ENCODE results near the gene LYSMD4.

LYSMD4 gene

DNA sequence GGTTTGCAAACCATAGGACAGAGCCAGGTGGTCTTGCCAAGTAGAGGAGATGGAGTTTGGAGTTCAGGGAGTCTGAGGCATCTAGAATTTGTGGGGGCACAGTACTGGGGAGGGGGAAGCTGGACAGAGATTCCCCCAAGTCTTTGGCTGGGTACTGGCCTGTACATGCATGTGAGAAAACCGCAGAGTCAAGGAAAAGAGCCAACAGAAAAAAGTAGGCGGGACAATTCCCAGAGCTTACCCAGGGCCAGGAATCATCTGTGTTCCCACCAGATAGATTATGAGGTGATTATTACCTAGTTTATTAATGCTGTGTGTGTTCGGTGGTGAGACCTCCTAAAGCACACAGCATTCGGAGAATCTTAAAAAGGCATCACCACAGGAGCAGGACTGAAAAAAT lies 11.3 kb downstream of the LYSMD4 start:
- Mint-ChIP-seq H3K36me3 (ENCODE audit: low read depth) (no peaks in the 10 kb centered on the region), H3K4me3 (no peak overlapping the region), H3K27me3 (no peaks in the 10 kb centered on the region), H3K4me1 (peaks cover 43% of the 10 kb centered on the region), H3K27ac (no peak overlapping the region), H3K9me3 (no peaks in the 10 kb centered on the region)
- DNase-seq: no peak
- ATAC-seq: no peak

DNA sequence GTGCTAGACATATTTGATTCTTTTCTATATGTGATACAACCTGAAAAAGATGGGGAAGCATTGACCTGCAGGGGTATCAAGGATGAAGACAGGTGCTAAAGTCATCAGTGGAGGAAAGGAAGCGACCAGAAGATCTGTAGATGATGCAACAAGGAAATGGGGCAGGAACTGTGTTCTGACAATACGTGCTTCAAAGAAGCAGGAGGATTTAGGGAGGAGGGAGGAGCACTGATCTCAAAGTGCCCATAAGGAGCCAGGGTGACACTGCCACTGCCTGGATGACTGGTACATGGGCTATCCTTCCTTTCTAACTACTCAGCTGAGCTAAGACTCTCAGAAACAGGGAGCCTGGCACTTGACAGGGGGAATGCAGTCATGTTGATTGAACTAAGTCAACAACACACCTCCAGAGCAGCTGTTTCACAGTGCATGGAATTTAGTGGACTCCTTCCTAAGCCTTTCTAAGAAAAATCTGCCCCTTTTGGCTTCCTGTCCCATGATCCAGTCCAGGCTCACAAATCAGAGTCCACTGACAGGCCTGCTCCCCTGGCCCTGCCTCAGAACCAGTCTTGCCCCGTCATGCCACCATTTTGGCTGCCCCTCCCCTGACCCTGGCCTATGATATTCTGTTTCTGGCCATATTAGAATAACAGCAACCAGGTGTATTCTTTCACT lies 12.0 kb downstream of the LYSMD4 start:
- no peak for ATAC-seq
- H3K9me3 Mint-ChIP-seq: no peaks in the 10 kb centered on the region
- H3K4me3 Mint-ChIP-seq: peak overlapping the region; percentile 30

DNA sequence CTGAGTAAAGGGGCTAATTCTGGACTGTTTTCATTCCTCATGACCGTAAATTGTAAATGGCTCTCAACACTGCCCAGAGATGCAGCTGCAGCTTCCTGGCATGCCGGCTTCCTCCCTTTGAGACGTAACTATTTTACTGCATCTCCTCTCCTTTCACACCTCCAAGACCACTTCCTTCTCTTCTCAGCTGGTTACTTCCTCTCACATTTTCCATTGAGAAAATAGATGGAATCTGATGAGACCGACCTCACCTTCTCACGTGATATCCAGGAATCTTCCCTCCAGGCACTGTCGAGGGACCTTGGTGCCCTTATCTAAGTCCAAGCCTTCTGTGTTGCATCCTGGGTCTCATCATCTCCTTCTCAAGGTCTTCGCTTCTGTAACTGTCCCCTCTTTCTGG lies 12.7 kb downstream of the LYSMD4 start:
- peaks cover 43% of the 10 kb centered on the region for H3K4me1 Mint-ChIP-seq
- H3K9me3 Mint-ChIP-seq: no peaks in the 10 kb centered on the region
- H3K27me3 Mint-ChIP-seq: no peaks in the 10 kb centered on the region
- H3K27ac Mint-ChIP-seq: peak overlapping the region; percentile 72
- peaks cover under 1% of the 10 kb centered on the region for H3K36me3 Mint-ChIP-seq (ENCODE audit: low read depth)
- peak; percentile 40 for ATAC-seq
- DNase-seq: no peak
- peak overlapping the region; percentile 30 for H3K4me3 Mint-ChIP-seq

More for the DNA sequence above, 12.0 kb downstream of the LYSMD4 start:
- no peak for DNase-seq
- peak overlapping the region; percentile 72 for H3K27ac Mint-ChIP-seq
- H3K4me1 Mint-ChIP-seq: peaks cover 43% of the 10 kb centered on the region
- no peaks in the 10 kb centered on the region for H3K36me3 Mint-ChIP-seq (ENCODE audit: low read depth)
- no peaks in the 10 kb centered on the region for H3K27me3 Mint-ChIP-seq

DNA sequence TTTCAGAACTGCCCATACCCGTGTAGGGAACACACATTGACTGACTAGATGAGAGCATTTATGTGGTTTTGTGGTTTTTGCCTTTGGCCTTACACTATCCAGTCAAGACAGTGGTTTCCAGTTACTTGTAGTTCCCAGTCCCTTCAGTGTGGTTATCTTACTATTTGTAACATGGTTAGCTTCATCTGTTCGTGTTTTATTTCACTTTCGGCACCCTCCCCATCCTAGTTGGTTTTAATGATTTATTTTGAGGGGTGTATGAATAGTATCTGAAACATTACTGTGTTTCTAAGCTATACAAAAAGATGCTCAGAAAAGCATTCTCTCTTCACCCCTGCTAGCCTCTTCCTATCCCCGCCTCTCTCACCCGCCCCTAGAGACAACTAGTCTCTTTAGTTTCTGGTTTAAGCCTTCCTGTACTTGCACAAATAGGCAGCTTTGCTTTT lies 14.1 kb downstream of the LYSMD4 start:
- no peak for DNase-seq
- Mint-ChIP-seq H3K9me3 (no peaks in the 10 kb centered on the region), H3K36me3 (ENCODE audit: low read depth) (peaks cover 6% of the 10 kb centered on the region), H3K27ac (peak overlapping the region; percentile 23), H3K4me1 (peaks cover 43% of the 10 kb centered on the region), H3K4me3 (no peak overlapping the region), H3K27me3 (no peaks in the 10 kb centered on the region)
- ATAC-seq: peak; percentile 70

DNA sequence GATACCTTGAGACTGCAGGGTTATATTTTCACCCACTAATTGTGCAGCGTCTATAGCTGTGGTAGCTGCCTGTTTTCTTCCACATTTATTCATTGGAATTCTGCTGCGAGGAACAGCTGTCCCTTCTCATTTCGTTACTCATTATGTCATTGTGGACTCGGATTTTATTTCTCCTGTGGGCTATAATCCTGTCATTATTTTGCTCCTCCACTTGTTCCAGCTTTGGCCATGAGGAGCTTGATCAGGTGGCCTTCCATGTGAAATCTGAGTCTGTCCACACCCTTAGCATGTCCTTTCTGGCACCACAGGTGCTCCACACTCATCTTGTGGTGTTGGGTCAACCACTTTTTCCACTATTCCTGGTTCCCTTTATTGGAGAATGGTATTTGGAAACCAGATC lies 14.8 kb downstream of the LYSMD4 start:
- Mint-ChIP-seq H3K4me3 (no peak overlapping the region), H3K9me3 (no peaks in the 10 kb centered on the region), H3K36me3 (ENCODE audit: low read depth) (peaks cover 6% of the 10 kb centered on the region), H3K27me3 (no peaks in the 10 kb centered on the region), H3K4me1 (peaks cover 43% of the 10 kb centered on the region), H3K27ac (no peak overlapping the region)
- DNase-seq: no peak
- no peak for ATAC-seq

DNA sequence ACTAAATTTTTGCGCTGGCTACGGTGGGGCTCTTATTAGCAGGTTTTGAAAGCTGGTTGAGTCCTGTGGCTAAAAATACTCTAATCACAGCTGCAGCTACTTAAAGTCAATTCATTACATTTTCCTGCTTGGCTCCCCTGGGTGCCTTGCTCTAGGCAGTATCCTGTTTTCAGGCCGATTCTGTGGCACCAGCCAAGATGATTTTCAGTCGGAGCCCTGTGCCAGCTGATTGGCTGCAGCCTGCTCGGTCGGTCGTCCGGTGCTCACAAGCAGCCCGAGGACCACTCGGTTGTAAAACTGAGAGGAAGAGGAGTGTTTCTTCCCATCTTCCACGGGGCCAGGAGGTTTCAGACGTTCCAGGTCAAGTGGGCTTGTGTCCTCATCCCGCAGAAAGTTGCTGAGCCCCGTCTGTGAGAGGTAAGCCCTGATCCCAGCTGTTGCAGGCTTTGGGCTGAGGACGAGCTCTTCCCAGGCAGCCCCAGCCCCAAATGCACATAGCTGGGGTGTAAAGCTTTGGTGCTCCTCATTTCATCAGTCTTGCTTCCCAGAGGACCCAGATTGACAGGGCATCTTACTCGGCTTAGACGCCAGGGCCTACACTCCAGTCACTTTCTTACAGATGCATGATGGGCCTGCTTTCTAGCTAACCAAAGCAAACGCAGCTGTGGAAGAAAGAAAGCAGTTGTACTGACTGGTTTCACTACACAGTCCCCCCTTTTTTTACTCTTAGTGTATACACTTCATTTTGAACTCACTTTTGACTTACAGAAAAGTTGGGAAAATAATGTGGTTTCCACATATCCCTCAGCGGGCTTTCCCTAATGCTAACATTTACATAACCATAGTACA lies 15.9 kb downstream of the LYSMD4 start:
- H3K4me1 Mint-ChIP-seq: peaks cover 46% of the 10 kb centered on the region
- ATAC-seq: peak; percentile 30
- DNase-seq: no peak
- no peaks in the 10 kb centered on the region for H3K27me3 Mint-ChIP-seq
- peaks cover 6% of the 10 kb centered on the region for H3K36me3 Mint-ChIP-seq (ENCODE audit: low read depth)
- H3K9me3 Mint-ChIP-seq: no peaks in the 10 kb centered on the region
- no peak overlapping the region for H3K4me3 Mint-ChIP-seq
- no peak overlapping the region for H3K27ac Mint-ChIP-seq

DNA sequence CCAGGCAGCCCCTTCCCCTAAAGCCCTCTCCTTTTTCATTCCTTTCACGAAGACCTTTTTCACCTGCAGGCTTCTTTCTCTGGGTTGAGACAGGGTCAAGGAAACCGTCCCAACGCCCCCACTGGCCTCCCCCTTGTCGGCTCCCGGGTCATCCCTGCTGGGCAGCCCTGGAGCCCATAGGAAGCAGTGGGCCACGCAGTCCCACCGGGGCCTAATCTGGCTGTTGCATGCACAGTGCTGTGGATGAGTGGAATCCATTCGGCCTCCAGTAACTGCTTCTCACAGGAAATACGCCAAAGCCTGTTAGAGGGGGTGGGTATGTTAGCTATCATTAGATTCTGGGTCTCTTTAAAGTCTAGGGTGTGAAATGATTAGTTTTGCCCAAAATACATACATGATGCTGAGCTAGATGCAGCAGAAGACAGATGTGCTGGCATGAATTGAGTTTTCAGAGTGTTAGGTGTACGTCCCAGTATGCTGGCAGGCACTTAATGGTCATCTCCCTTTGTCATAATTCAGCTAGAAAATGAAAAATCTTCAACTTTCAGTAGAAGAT lies 16.6 kb downstream of the LYSMD4 start:
- Mint-ChIP-seq H3K36me3 (ENCODE audit: low read depth) (peaks cover 6% of the 10 kb centered on the region), H3K27ac (no peak overlapping the region), H3K4me1 (peaks cover 48% of the 10 kb centered on the region), H3K4me3 (no peak overlapping the region), H3K27me3 (no peaks in the 10 kb centered on the region), H3K9me3 (no peaks in the 10 kb centered on the region)
- DNase-seq (no peak), ATAC-seq (no peak)

DNA sequence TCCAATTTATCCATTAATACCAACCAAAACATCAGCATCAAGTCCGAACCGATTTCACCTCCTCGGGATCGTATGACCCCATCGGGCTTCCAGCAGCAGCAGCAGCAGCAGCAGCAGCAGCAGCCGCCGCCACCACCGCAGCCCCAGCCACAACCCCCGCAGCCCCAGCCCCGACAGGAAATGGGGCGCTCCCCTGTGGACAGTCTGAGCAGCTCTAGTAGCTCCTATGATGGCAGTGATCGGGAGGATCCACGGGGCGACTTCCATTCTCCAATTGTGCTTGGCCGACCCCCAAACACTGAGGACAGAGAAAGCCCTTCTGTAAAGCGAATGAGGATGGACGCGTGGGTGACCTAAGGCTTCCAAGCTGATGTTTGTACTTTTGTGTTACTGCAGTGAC lies 20.8 kb downstream of the LYSMD4 start:
- Mint-ChIP-seq H3K27me3 (no peaks in the 10 kb centered on the region), H3K9me3 (no peaks in the 10 kb centered on the region), H3K4me3 (no peak overlapping the region), H3K36me3 (ENCODE audit: low read depth) (peaks cover 26% of the 10 kb centered on the region), H3K27ac (no peak overlapping the region), H3K4me1 (peaks cover 22% of the 10 kb centered on the region)
- DNase-seq (no peak), ATAC-seq (no peak)

DNA sequence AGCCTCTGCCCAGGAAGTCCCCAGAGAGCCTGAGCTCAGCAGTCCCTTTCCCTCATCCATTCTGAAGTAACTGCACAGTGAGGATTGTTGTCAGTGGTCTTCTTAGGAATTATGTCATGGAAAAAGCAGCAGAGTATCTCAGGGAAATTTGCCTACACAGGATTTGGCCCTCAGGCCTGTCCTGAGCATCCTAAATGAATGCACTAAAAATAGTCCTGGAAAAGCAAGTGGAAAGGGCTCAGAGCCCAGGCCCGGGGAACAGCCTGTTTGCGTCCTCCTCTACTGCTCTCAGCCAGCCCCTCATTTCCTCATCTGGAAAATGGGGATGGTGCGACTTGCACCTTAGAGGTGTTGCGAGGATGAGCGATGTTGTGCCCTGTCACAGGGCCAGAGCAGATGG lies 21.6 kb downstream of the LYSMD4 start:
- Mint-ChIP-seq H3K36me3 (ENCODE audit: low read depth) (peaks cover 26% of the 10 kb centered on the region), H3K9me3 (no peaks in the 10 kb centered on the region), H3K27ac (no peak overlapping the region), H3K4me3 (no peak overlapping the region), H3K27me3 (no peaks in the 10 kb centered on the region), H3K4me1 (peaks cover 27% of the 10 kb centered on the region)
- no peak for ATAC-seq
- no peak for DNase-seq

DNA sequence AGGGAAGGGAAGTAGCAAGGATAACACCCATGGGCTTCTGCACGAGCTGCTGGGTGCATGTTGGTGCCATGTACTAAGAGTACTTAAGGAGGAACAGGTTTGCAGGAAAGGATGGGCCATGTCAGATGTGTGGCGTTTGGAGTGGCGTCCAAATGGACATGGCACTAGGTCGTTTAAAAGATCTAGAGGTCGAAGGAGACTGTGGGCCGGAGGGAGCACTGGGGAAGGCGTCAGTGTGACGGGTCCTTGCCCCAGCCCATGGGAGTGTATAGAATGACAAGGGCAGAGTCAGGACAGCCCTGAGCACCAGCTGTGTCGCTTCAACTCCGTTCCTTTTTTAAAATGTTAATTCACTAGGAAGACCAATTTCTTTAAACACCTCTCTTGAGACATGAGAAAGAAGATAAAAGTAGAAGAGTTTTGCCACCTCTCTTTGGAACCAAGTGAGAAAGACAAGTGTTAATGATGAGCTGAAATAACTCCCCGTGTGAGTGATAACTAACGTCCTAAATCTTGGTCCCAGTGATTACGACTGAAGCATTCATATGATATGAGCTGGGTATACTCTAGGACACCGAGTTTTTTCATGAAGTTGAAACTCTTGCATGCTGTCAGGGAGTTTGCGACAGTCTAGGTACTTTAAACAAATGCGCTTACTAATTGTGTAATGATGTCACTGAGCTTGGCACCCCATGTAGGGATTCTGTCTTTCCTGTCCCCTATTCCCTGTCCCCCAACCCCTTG lies 23.8 kb downstream of the LYSMD4 start:
- Mint-ChIP-seq H3K4me1 (peaks cover 35% of the 10 kb centered on the region), H3K27me3 (no peaks in the 10 kb centered on the region), H3K4me3 (no peak overlapping the region), H3K27ac (no peak overlapping the region), H3K9me3 (no peaks in the 10 kb centered on the region), H3K36me3 (ENCODE audit: low read depth) (peaks cover 21% of the 10 kb centered on the region)
- no peak for ATAC-seq
- no peak for DNase-seq

DNA sequence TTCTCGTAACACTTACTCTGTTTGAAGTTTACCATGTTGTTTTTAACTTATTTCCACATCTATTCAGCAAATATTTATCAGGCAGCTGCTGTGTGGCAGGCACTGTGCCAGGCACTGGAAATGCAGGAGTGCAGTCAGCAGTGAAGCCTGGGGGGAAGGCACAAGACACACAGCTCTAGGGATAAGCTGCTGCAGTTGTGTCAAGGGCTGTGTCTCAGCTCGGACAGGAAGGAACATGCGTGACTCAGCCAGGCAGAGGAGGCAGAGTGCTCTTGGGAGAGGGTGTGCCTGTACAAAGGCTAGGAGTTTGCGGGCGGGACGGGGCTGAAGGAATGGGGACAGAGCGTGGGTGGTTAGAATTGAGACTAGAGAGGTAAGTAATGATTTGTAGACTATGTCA lies 24.7 kb downstream of the LYSMD4 start:
- Mint-ChIP-seq H3K9me3 (no peaks in the 10 kb centered on the region), H3K4me3 (no peak overlapping the region), H3K4me1 (peaks cover 44% of the 10 kb centered on the region), H3K36me3 (ENCODE audit: low read depth) (peaks cover 21% of the 10 kb centered on the region), H3K27me3 (no peaks in the 10 kb centered on the region), H3K27ac (peak overlapping the region; percentile 51)
- ATAC-seq (no peak), DNase-seq (no peak)

DNA sequence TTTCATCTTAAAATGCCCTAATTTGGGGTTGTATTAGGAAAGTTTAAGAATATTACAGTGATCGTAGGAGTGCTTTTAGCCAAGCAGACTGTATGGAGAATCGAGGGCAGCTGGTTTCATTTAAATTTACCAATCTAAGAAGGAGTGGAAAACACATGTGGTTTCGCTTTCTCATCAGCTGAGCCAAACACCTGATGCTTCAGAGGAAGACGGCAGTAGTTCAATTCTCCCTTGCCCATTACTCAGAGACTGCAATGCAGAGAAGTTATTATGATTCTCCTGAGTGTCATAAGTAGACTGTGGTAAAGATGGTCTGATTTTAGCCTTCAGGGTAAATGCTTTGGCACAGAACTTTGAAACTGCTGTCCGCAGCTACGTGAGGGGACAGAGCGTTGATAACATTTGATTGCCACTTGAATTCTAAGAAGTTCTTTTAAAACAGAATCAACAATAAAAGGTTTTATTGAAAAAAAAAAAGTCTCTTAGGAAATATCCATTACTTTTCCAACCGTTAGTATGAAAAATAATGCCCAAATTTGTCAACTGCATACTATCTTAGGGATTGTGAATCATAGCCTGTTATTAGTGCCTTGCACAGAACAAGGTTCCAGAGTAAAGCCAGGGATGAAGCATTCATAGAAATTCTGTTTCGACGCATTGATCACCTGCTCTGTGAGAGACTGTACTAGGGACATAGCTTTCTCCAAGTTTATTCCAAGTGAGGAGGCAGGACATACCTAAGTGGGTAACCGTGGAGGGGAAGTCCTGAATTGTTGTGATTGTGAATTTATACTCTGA lies 25.6 kb downstream of the LYSMD4 start:
- Mint-ChIP-seq H3K36me3 (ENCODE audit: low read depth) (peaks cover 21% of the 10 kb centered on the region), H3K4me3 (peak overlapping the region; percentile 56), H3K27ac (peak overlapping the region; percentile 79), H3K4me1 (peaks cover 53% of the 10 kb centered on the region), H3K27me3 (no peaks in the 10 kb centered on the region), H3K9me3 (no peaks in the 10 kb centered on the region)
- ATAC-seq: peak; percentile 70
- no peak for DNase-seq

DNA sequence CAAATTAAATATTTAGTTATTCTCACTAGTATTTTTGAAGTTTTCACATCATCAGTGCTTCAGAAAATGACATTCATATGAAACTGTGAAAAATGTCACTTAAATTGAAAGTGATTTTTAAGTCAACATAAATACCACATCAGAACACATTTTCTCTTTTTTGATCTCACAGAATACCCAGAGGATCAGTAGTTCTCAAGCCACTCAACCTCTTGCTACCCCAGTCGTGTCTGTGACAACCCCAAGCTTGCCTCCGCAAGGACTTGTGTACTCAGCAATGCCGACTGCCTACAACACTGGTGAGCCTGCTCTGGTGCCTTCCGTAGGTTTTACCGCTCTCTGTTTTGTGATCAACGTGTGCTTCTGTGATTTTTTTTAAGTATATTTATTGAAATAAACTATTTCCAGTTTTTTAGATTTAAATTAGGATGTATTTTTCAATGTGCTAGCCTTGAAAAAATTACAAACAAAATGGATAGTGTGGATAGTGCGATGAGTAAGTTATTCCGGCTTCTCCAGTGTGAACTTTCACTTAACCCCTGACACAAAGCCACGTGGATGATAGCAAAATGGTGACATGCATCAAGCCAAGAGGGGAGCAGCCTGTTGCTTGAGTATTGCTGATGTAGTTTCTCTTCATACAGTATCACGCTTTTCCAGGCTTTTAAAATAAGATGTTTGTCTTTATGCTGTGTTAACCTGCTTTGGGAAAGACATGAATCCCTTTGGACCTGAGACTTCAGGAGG lies 26.5 kb downstream of the LYSMD4 start:
- H3K4me1 Mint-ChIP-seq: peaks cover 49% of the 10 kb centered on the region
- peak overlapping the region; percentile 79 for H3K27ac Mint-ChIP-seq

More for the DNA sequence above, 26.5 kb downstream of the LYSMD4 start:
- ATAC-seq (peak; percentile 58), DNase-seq (peak; percentile 18)
- Mint-ChIP-seq H3K36me3 (ENCODE audit: low read depth) (peaks cover 21% of the 10 kb centered on the region), H3K4me3 (peak overlapping the region; percentile 56), H3K9me3 (no peaks in the 10 kb centered on the region), H3K27me3 (no peaks in the 10 kb centered on the region)
